Transverse colon (tissue), 4 donors: ENCODE data around the gene PLXNA2. TPM values are rescaled to one million over a fixed set of nuclear protein-coding genes. Genes with fewer than 3 reads are reported as not detected.

Source experiments
- DNase-seq: peaks from one replicate; pipeline ENCODE4 v3.0.0-alpha.2; 2019
- H3K27ac ChIP-seq, 4 donors: fragments of 200-600 bp; sonication (generic); 2 replicates each; pipeline ENCODE4 v1.5.1; 2016 to 2018; ENCODE audit warnings: inconsistent platforms in 4 of 4
- H3K27me3 ChIP-seq: fragments of 200-600 bp; sonication (generic); 2 replicates; pipeline ENCODE4 v1.5.1; 2017; ENCODE audit warnings: inconsistent platforms
- H3K36me3 ChIP-seq, 4 donors: fragments of 200-600 bp; sonication (generic); 2 replicates each; pipeline ENCODE4 v1.5.1; 2017 to 2019; ENCODE audit warnings: inconsistent platforms in 4 of 4
- H3K4me1 ChIP-seq, 4 donors: fragments of 200-600 bp; sonication (generic); 2 replicates each; pipeline ENCODE4 v1.5.1; 2017 to 2020; ENCODE audit warnings: inconsistent platforms in 4 of 4
- H3K4me3 ChIP-seq, 4 donors: fragments of 200-600 bp; sonication (generic); 1 replicate in 1 of 4; 2 replicates in 3 of 4; pipeline versions ENCODE4 v1.5.1 to v1.6.1; 2017 to 2019; ENCODE audit warnings: inconsistent platforms in 4 of 4
- H3K9me3 ChIP-seq, 2 donors: fragments of 200-600 bp; sonication (generic); 2 replicates each; pipeline ENCODE4 v1.5.1; 2017 to 2019; ENCODE audit warnings: inconsistent platforms in 2 of 2
- CTCF ChIP-seq, 5 experiments: fragments of 200-600 bp in 3 of 5; fragments of 450-650 bp in 2 of 5; sonication (generic) in 3 of 5; IDR thresholded peaks; 1 replicate in 2 of 5; 2 replicates in 3 of 5; pipeline ENCODE4 v1.5.1; 2016 to 2017; ENCODE audit warnings: antibody characterized with exemption in 5 of 5, inconsistent platforms in 3 of 5, mild to moderate bottlenecking in 2 of 5, moderate library complexity in 1 of 5
- EP300 ChIP-seq: sonication (generic); formaldehyde crosslinking; IDR thresholded peaks from one replicate; pipeline ENCODE4 v1.6.1; 2017; ENCODE audit warnings: antibody characterized with exemption, low read depth
- POLR2A ChIP-seq: fragments of 450-650 bp; IDR thresholded peaks from one replicate; pipeline ENCODE4 v1.6.1; 2016; ENCODE audit warnings: antibody characterized with exemption, mild to moderate bottlenecking, moderate library complexity
- POLR2AphosphoS5 ChIP-seq, 3 donors: sonication (generic); formaldehyde crosslinking; IDR thresholded peaks; one replicate each; pipeline ENCODE4 v1.6.1; 2016; ENCODE audit warnings: antibody characterized with exemption in 3 of 3
- WGBS, 2 donors: methylation state at CpG; one replicate each; pipeline ENCODE4 v1.1.5; 2018; ENCODE audit warnings: low coverage in 1 of 2; 5-methylcytosine and 5-hydroxymethylcytosine counted together
- in situ Hi-C, 4 donors: fragments of 200-750 bp; cut with MboI; loops; one replicate each; pipeline versions ENCODE4 v1.15.0 to v1.15.1; 2017; ENCODE audit warnings: low sequenced_read_pairs in 3 of 4, low pct_ligation_motif_present in 1 of 4, low pct_unique_long_range_greater_than_20kb in 1 of 4
- intact Hi-C: fragments of 100-400 bp; cut with DNase I; formaldehyde crosslinking; loops from one replicate; pipeline ENCODE4 v1.15.1; 2023; ENCODE audit warnings: low total_unique reads
- total RNA-seq, 4 donors: library from RNA; depleted of rRNA; stranded (reverse); fragments of >200 nt; gene quantifications; one replicate each; pipeline ENCODE4 v1.1.0, GENCODE V29; 2016

Gene PLXNA2
- total RNA-seq, 4 donors from 2014 or later, result 77.4 to 140 (median 85.5) TPM

- H3K27ac ChIP-seq, result no peak overlapping the region
- H3K4me1 ChIP-seq, result no peaks in the 10 kb centered on the region
- intact Hi-C loops (no loop called here), in situ Hi-C loops (no loop called here)
- whole genome bisulfite sequencing, 2 donors, result 88% methylated on average over 6 of the region's 6 CpGs; no CpG with 5 or more reads in 1 of the 2 donors
- H3K9me3 ChIP-seq, result no peaks in the 10 kb centered on the region
- no peaks in the 10 kb centered on the region for H3K36me3 ChIP-seq
- TF ChIP-seq CTCF (IDR thresholded peaks at IDR 0.05) (no peak), POLR2A (no peak), EP300 (no peak)
- H3K4me3 ChIP-seq, result no peak overlapping the region
- DNase-seq, result no peak
- peaks cover 22% of the 10 kb centered on the region for H3K27me3 ChIP-seq
Measured at GRCh38 chr1:208273386-208274017, 29.3 kb upstream of the PLXNA2 start.

GRCh38 chr1:208272713-208273112, 28.5 kb upstream of the PLXNA2 start:
- DNase-seq, result no peak
- H3K4me3 ChIP-seq, result no peak overlapping the region
- H3K27me3 ChIP-seq, result peaks cover 14% of the 10 kb centered on the region
- H3K36me3 ChIP-seq, result no peaks in the 10 kb centered on the region
- intact Hi-C loops (no loop called here), in situ Hi-C loops (no loop called here)
- H3K9me3 ChIP-seq, result no peaks in the 10 kb centered on the region
- no peaks in the 10 kb centered on the region for H3K4me1 ChIP-seq
- 75 to 79% methylated on average over 1 of the region's 1 CpG for WGBS, 2 donors
- no peak overlapping the region for H3K27ac ChIP-seq
- TF ChIP-seq POLR2A, result no peak
- TF ChIP-seq POLR2AphosphoS5 (IDR thresholded peaks at IDR 0.05), result no peak
- TF ChIP-seq EP300, result no peak
- TF ChIP-seq CTCF (IDR thresholded peaks at IDR 0.05), result no peak

- WGBS, 2 donors, result 75 to 77% methylated on average over 1 to 2 of the region's 2 CpGs
- H3K9me3 ChIP-seq, result no peaks in the 10 kb centered on the region
- in situ Hi-C loops (no loop called here), intact Hi-C loops (no loop called here)
- no peak for TF ChIP-seq CTCF (IDR thresholded peaks at IDR 0.05)
- TF ChIP-seq POLR2A, result no peak
- TF ChIP-seq EP300, result no peak
- no peak for TF ChIP-seq POLR2AphosphoS5 (IDR thresholded peaks at IDR 0.05)
- no peak overlapping the region for H3K4me3 ChIP-seq
- H3K27ac ChIP-seq, result no peak overlapping the region
- H3K4me1 ChIP-seq, result no peaks in the 10 kb centered on the region
- H3K27me3 ChIP-seq, result peaks cover 17% of the 10 kb centered on the region
- H3K36me3 ChIP-seq, result no peaks in the 10 kb centered on the region
- DNase-seq, result no peak
Measured at GRCh38 chr1:208272311-208272710, 28.1 kb upstream of the PLXNA2 start.

- no peak for DNase-seq
- intact Hi-C loops (no loop called here), in situ Hi-C loops (no loop called here)
- Histone ChIP-seq H3K36me3 (no peaks in the 10 kb centered on the region), H3K9me3 (no peaks in the 10 kb centered on the region), H3K4me3 (no peak overlapping the region), H3K27ac (no peak overlapping the region), H3K27me3 (peaks cover 23% of the 10 kb centered on the region), H3K4me1 (no peaks in the 10 kb centered on the region)
- 63 to 73% methylated on average over 2 to 3 of the region's 3 CpGs for WGBS, 2 donors
- no peak for TF ChIP-seq POLR2AphosphoS5 (IDR thresholded peaks at IDR 0.05)
- TF ChIP-seq EP300, result no peak
- no peak for TF ChIP-seq POLR2A
- no peak for TF ChIP-seq CTCF (IDR thresholded peaks at IDR 0.05)
Measured at GRCh38 chr1:208271236-208271635, 27.1 kb upstream of the PLXNA2 start.
